Kasumi-1 (cell line): ENCODE data around the gene WWOX.
"Not testable (repeated sequence)": the region's sequence is repeated elsewhere in the genome, so short reads cannot be mapped to it uniquely, and the experiment has no call there.

Source experiments
- DNase-seq, 2 experiments: peaks; one replicate each; lab custom pipeline; 2025; lab: John Stamatoyannopoulos, UW

The WWOX gene

GRCh38 chr16:79026117-79026516 is 926.7 kb downstream of the WWOX start:
- no peak for DNase-seq

GRCh38 chr16:79036541-79036940 is 937.1 kb downstream of the WWOX start:
- DNase-seq = no peak

- DNase-seq = no peak
These were observed 938.3 kb downstream of the WWOX start for GRCh38 chr16:79037521-79038373.

GRCh38 chr16:79041206-79041605 is 941.8 kb downstream of the WWOX start:
- DNase-seq = no peak

GRCh38 chr16:79042141-79042540 is 942.7 kb downstream of the WWOX start:
- no peak for DNase-seq

- no peak for DNase-seq
These were observed 943.4 kb downstream of the WWOX start for GRCh38 chr16:79042886-79043285.

- no peak for DNase-seq
These were observed 945.7 kb downstream of the WWOX start for GRCh38 chr16:79045191-79045590.

GRCh38 chr16:79047337-79047736 is 947.9 kb downstream of the WWOX start:
- DNase-seq = peak; percentile 48 to 56

- DNase-seq = no peak
These were observed 949.6 kb downstream of the WWOX start for GRCh38 chr16:79049040-79049439.

GRCh38 chr16:79050063-79050462 is 950.6 kb downstream of the WWOX start:
- no peak for DNase-seq

GRCh38 chr16:79051313-79051712 is 951.9 kb downstream of the WWOX start:
- no peak for DNase-seq

GRCh38 chr16:79052198-79052597 is 952.7 kb downstream of the WWOX start:
- not testable (repeated sequence) for DNase-seq

- DNase-seq = no peak
These were observed 954.1 kb downstream of the WWOX start for GRCh38 chr16:79053577-79053976.

- no peak for DNase-seq
These were observed 954.9 kb downstream of the WWOX start for GRCh38 chr16:79054211-79054984.

GRCh38 chr16:79055251-79055970 is 956.0 kb downstream of the WWOX start:
- DNase-seq = no peak

GRCh38 chr16:79061181-79061580 is 961.7 kb downstream of the WWOX start:
- DNase-seq = no peak

GRCh38 chr16:79062336-79062735 is 962.9 kb downstream of the WWOX start:
- DNase-seq = no peak

GRCh38 chr16:79062821-79063220 is 963.4 kb downstream of the WWOX start:
- DNase-seq = no peak

GRCh38 chr16:79064256-79064972 is 965.0 kb downstream of the WWOX start:
- no peak for DNase-seq

- no peak for DNase-seq
These were observed 967.1 kb downstream of the WWOX start for GRCh38 chr16:79066561-79066960.

GRCh38 chr16:79067600-79067999 is 968.1 kb downstream of the WWOX start:
- no peak for DNase-seq

GRCh38 chr16:79069121-79069520 is 969.7 kb downstream of the WWOX start:
- DNase-seq = no peak
